ENCODE measurements around the gene ANXA11. TPM values are rescaled to one million over a fixed set of nuclear protein-coding genes. Genes with fewer than 3 reads are reported as not detected.

ANXA11 gene
- total RNA-seq, 1 donor from 2014 or later = 287 TPM

GRCh38 chr10:80192553-80192952, 12.8 kb downstream of the ANXA11 start:
- ATAC-seq (no peak), DNase-seq (no peak)
- no peak for TF ChIP-seq CTCF (IDR thresholded peaks at IDR 0.05)
- Histone ChIP-seq H3K27ac (peak overlapping the region; percentile 20), H3K4me1 (peaks cover 86% of the 10 kb centered on the region), H3K27me3 (no peaks in the 10 kb centered on the region), H3K36me3 (no peaks in the 10 kb centered on the region), H3K9me3 (no peaks in the 10 kb centered on the region), H3K4me3 (no peak overlapping the region)
- intact Hi-C loops (cut with DNase I) = no loop called here

- no peak overlapping the region for H3K4me3 ChIP-seq
- peak overlapping the region; percentile 0 for H3K27ac ChIP-seq
- DNase-seq (no peak), ATAC-seq (peak; percentile 19)
- intact Hi-C loops (cut with DNase I) = no loop called here
- no peaks in the 10 kb centered on the region for H3K36me3 ChIP-seq
- peaks cover 83% of the 10 kb centered on the region for H3K4me1 ChIP-seq
- no peak for TF ChIP-seq CTCF (IDR thresholded peaks at IDR 0.05)
- no peaks in the 10 kb centered on the region for H3K27me3 ChIP-seq
- no peaks in the 10 kb centered on the region for H3K9me3 ChIP-seq
These were observed 13.6 kb downstream of the ANXA11 start for GRCh38 chr10:80191589-80192270.

- Histone ChIP-seq H3K27me3 (no peaks in the 10 kb centered on the region), H3K4me1 (peaks cover 80% of the 10 kb centered on the region), H3K9me3 (no peaks in the 10 kb centered on the region), H3K27ac (peak overlapping the region; percentile 33), H3K4me3 (no peak overlapping the region), H3K36me3 (no peaks in the 10 kb centered on the region)
- DNase-seq (no peak), ATAC-seq (no peak)
- TF ChIP-seq CTCF (IDR thresholded peaks at IDR 0.05) = no peak
- intact Hi-C loops (cut with DNase I) = no loop called here
These were observed 16.6 kb downstream of the ANXA11 start for GRCh38 chr10:80188713-80189112.

- H3K36me3 ChIP-seq = no peaks in the 10 kb centered on the region
- peaks cover 76% of the 10 kb centered on the region for H3K4me1 ChIP-seq
- H3K27me3 ChIP-seq = no peaks in the 10 kb centered on the region
- H3K27ac ChIP-seq = peak overlapping the region; percentile 33
- TF ChIP-seq CTCF (IDR thresholded peaks at IDR 0.05) = no peak
- DNase-seq = no peak
- no peaks in the 10 kb centered on the region for H3K9me3 ChIP-seq
- no peak overlapping the region for H3K4me3 ChIP-seq
- ATAC-seq = peak; percentile 77
- intact Hi-C loops (cut with DNase I) = no loop called here
These were observed 17.6 kb downstream of the ANXA11 start for GRCh38 chr10:80187465-80188409.

- peak overlapping the region; percentile 9 for H3K27ac ChIP-seq
- TF ChIP-seq CTCF (IDR thresholded peaks at IDR 0.05) = no peak
- no peak overlapping the region for H3K4me3 ChIP-seq
- peaks cover 76% of the 10 kb centered on the region for H3K4me1 ChIP-seq
- ATAC-seq (no peak), DNase-seq (no peak)
- intact Hi-C loops (cut with DNase I) = no loop called here
- no peaks in the 10 kb centered on the region for H3K9me3 ChIP-seq
- H3K27me3 ChIP-seq = no peaks in the 10 kb centered on the region
- no peaks in the 10 kb centered on the region for H3K36me3 ChIP-seq
These were observed 18.3 kb downstream of the ANXA11 start for GRCh38 chr10:80187060-80187459.
